ENCODE data around the gene DKC1.
"Not testable (repeated sequence)": the region's sequence is repeated elsewhere in the genome, so short reads cannot be mapped to it uniquely, and the experiment has no call there.

The DKC1 gene

DNA sequence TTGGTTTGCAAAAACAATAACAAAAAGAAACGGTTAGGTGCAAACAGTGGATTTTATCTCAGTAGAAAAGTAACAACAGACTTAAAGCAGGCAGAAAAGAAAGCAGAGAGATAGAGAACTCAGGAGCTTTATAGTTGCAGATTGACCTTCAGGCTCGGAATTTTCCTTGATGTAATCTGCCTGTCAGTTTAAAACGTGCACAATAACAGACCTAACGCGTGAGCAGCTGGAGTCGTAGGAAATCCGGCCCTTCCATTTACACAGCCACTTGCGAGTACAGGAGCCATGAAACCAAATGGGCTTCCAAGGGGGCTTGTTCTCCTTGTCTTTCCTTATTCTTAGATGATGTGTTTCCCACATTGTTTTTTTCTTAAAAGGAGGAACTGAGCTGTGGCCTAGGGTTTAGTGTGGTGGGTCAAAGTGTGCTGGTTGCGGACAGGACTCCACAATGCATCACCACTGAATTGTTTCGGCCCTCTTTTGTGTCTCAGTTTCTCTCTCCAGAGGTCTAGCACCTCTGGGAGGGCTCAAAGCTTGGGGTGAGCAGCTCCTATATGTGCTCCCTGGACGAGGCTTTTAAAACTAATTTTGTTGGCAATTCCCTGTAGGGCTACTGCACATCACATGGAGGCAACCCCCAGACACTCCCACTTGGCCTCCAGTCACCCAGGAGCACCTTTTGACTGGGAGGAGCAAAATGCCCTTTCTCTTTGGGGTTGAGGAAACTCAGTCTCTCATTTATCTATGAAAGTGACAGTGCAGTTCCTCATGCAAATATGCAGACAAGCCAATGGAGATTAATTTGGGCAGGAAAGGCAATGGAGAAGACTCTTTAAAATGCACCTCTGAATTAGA is 56.5 kb downstream of the DKC1 start:
- no peak for DNase-seq (ENCODE audit: low read depth, low spot score)

DNA sequence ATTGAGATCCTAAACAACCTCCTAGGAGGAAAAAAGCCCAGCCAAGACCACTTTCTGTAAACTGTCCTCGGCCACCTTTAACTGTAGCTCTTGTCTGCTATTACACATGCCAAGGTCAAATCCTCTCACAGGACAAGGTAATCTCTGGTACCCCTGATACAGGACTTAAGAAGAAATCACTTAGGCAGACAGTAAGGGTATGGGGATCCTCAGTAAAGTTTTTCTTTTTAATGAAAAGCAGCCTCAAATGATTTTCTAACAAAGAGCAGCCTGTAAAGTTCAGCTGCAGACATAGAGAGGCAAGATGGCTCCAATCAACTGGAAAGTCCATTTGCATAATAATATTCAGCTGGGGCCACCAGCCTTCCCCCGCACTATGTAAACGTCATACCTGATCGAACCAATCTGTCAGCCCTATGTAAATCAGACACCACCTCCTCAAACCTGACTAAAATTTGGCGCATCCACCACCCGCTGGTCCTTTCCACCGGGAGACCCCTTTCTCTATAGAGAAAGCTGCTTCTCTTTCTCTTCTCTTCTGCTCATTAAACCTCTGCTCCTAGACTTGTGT is 57.2 kb downstream of the DKC1 start:
- DNase-seq (ENCODE audit: low read depth, low spot score) = no peak

DNA sequence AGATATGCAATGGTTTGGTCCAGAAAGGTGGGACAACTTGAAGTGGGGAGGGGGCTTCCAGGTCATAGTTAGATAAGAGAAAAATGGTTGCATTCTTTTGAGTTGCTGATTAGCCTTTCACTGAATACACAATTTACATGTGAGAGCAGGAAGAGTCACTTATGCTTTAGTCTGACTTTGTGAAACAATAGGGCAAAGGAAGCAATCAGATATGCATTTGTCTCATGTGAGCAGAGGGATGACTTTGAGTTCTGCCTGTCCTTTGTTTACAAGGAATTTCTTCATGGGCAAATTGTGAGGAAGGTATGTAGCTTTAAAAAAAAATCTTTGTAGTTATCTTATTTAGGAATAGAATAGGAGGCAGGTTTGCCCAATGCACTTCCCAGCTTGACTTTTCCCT is 58.9 kb downstream of the DKC1 start:
- DNase-seq (ENCODE audit: low read depth, low spot score) = no peak

DNA sequence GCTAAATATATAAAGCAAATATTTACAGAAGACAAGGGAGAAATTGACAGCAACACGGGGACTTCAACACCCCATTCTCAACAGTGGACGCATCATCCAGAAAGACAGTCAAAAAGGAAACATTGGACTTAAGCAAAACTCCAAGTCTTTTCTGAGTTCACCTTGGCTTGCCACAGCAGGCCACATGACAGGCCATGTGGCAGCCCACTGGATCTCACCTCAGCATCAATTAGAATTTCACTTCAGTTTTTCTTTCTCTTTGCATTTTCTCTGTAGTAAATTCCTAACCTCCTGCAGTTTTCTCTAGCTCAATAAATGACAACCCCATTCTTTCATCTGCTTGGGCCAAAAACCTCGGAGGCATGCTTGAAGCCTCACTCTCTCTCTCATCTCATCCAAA is 59.4 kb downstream of the DKC1 start:
- no peak for DNase-seq (ENCODE audit: low read depth, low spot score)

DNA sequence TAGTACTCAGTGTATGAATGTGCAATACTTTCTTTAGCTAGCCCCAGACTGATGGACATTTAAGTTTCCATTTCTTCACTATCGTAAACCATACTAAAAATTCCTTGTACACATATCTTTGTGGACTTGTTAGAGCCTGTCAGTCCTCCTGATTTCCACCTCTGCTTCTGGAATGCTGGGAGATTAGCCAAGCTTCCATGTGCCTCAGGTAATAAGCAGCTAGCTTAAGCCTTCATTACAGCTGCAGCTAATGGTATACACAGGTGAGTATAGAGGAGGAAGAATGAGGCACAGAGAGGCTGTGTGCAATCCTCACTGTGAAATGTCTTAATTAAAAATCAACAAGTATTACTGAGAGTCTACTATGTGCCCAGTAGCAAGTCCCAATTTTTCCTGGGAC is 62.0 kb downstream of the DKC1 start:
- no peak for DNase-seq (ENCODE audit: low read depth, low spot score)

DNA sequence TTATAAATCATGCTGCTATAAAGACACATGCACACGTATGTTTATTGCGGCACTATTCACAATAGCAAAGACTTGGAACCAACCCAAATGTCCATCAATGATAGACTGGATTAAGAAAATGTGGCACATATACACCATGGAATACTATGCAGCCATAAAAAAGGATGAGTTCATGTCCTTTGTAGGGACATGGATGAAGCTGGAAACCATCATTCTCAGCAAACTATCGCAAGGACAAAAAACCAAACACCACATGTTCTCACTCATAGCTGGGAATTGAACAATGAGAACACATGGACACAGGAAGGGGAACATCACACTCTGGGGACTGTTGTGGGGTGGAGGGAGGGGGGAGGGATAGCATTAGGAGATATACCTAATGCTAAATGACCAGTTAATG is 62.9 kb downstream of the DKC1 start:
- DNase-seq (ENCODE audit: low read depth, low spot score) = not testable (repeated sequence)
